PFSK-1 (cell line): Measurements from ENCODE around the gene FOXS1.

Experiments used
- FOXP2 ChIP-seq: optimal IDR thresholded peaks from 2 replicates; pipeline ENCODE3; 2011; ENCODE audit warnings: borderline replicate concordance, control low read depth, inconsistent platforms; ENCODE audit not compliant: insufficient read depth; ENCODE audit errors: extremely low read length, extremely low read depth
- POLR2AphosphoS5 ChIP-seq: IDR thresholded peaks from 2 replicates; pipeline ENCODE4 v1.6.1; 2012; ENCODE audit warnings: low read depth, mild to moderate bottlenecking, control low read depth, low read length, moderate library complexity
- REST ChIP-seq, 2 experiments: IDR thresholded peaks; 2 replicates each; pipeline versions ENCODE4 v1.6.1 to v1.8.0; 2011 to 2012; ENCODE audit warnings: low read depth in 2 of 2, low read length in 2 of 2, control low read depth in 1 of 2, inconsistent platforms in 1 of 2, mild to moderate bottlenecking in 1 of 2, moderate library complexity in 1 of 2; ENCODE audit not compliant: insufficient read depth in 1 of 2
- SIN3A ChIP-seq: IDR thresholded peaks from 2 replicates; pipeline ENCODE4 v1.6.1; 2012; ENCODE audit warnings: mild to moderate bottlenecking, low read length, moderate library complexity, borderline replicate concordance; ENCODE audit not compliant: insufficient read depth
- TAF1 ChIP-seq: IDR thresholded peaks from 2 replicates; pipeline ENCODE4 v1.6.1; 2012; ENCODE audit warnings: low read length, control low read depth, borderline replicate concordance; ENCODE audit not compliant: insufficient read depth

FOXS1 gene

GRCh38 chr20:31843288-31843687 lies 2.1 kb downstream of the FOXS1 start:
- TF ChIP-seq POLR2AphosphoS5 (no peak), FOXP2 (no peak), SIN3A (no peak), REST (IDR thresholded peaks at IDR 0.05; ENCODE audit: insufficient read depth in 1 of 2, low read depth in 2 of 2, low read length in 2 of 2) (no peak), TAF1 (no peak)

GRCh38 chr20:31842471-31843157 lies 2.8 kb downstream of the FOXS1 start:
- TF ChIP-seq SIN3A (no peak), POLR2AphosphoS5 (no peak), REST (IDR thresholded peaks at IDR 0.05; ENCODE audit: insufficient read depth in 1 of 2, low read depth in 2 of 2, low read length in 2 of 2) (no peak), FOXP2 (no peak), TAF1 (no peak)

GRCh38 chr20:31841928-31842327 lies 3.5 kb downstream of the FOXS1 start:
- TF ChIP-seq FOXP2: no peak
- TF ChIP-seq TAF1: no peak
- TF ChIP-seq POLR2AphosphoS5: no peak
- no peak for TF ChIP-seq REST (IDR thresholded peaks at IDR 0.05; ENCODE audit: insufficient read depth in 1 of 2, low read depth in 2 of 2, low read length in 2 of 2)

GRCh38 chr20:31840906-31841816 lies 4.2 kb downstream of the FOXS1 start:
- TF ChIP-seq SIN3A (no peak), FOXP2 (no peak), TAF1 (no peak), REST (IDR thresholded peaks at IDR 0.05; ENCODE audit: insufficient read depth in 1 of 2, low read depth in 2 of 2, low read length in 2 of 2) (no peak), POLR2AphosphoS5 (no peak)
